Myocyte (in vitro differentiated cells): ENCODE results near the gene SCAMP4. TPM values are rescaled to one million over a fixed set of nuclear protein-coding genes. Genes with fewer than 3 reads are reported as not detected.

Experiments used
- DNase-seq: peaks from one replicate; pipeline ENCODE4 v3.0.0-alpha.2; 2012; ENCODE audit warnings: low read depth
- total RNA-seq: library from RNA; depleted of rRNA; stranded (reverse); fragments of >200 nt; gene quantifications from 2 replicates; pipeline ENCODE4 v1.2.3, GENCODE V29; 2014

The SCAMP4 gene
- total RNA-seq, 1 donor from 2014 or later, result 73.0 TPM

- no peak for DNase-seq
Observed at GRCh38 chr19:1912760-1913505, 7.7 kb downstream of the SCAMP4 start.

GRCh38 chr19:1913781-1914577 lies 8.8 kb downstream of the SCAMP4 start:
- no peak for DNase-seq

- no peak for DNase-seq
Observed at GRCh38 chr19:1914826-1915341, 9.7 kb downstream of the SCAMP4 start.

- DNase-seq, result no peak
Observed at GRCh38 chr19:1917146-1917545, 11.9 kb downstream of the SCAMP4 start.

- DNase-seq, result no peak
Observed at GRCh38 chr19:1917926-1918325, 12.7 kb downstream of the SCAMP4 start.

- DNase-seq, result no peak
Observed at GRCh38 chr19:1918975-1919374, 13.8 kb downstream of the SCAMP4 start.

GRCh38 chr19:1920644-1921043 lies 15.4 kb downstream of the SCAMP4 start:
- DNase-seq, result no peak

- no peak for DNase-seq
Observed at GRCh38 chr19:1921326-1921725, 16.1 kb downstream of the SCAMP4 start.

GRCh38 chr19:1921825-1922224 lies 16.6 kb downstream of the SCAMP4 start:
- DNase-seq, result no peak

GRCh38 chr19:1922803-1923202 lies 17.6 kb downstream of the SCAMP4 start:
- no peak for DNase-seq

- DNase-seq, result no peak
Observed at GRCh38 chr19:1923319-1923718, 18.1 kb downstream of the SCAMP4 start.

GRCh38 chr19:1924320-1924961 lies 19.2 kb downstream of the SCAMP4 start:
- DNase-seq, result no peak

GRCh38 chr19:1925544-1925943 lies 20.3 kb downstream of the SCAMP4 start:
- DNase-seq, result no peak

- DNase-seq, result peak; percentile 74
Observed at GRCh38 chr19:1929021-1929742, 24.0 kb downstream of the SCAMP4 start.

GRCh38 chr19:1931445-1931844 lies 26.2 kb downstream of the SCAMP4 start:
- no peak for DNase-seq

- DNase-seq, result no peak
Observed at GRCh38 chr19:1932395-1932794, 27.2 kb downstream of the SCAMP4 start.

GRCh38 chr19:1933244-1933643 lies 28.0 kb downstream of the SCAMP4 start:
- no peak for DNase-seq

GRCh38 chr19:1933942-1934341 lies 28.7 kb downstream of the SCAMP4 start:
- DNase-seq, result no peak

GRCh38 chr19:1935484-1936208 lies 30.4 kb downstream of the SCAMP4 start:
- DNase-seq, result peak; percentile 55

- no peak for DNase-seq
Observed at GRCh38 chr19:1936430-1936829, 31.2 kb downstream of the SCAMP4 start.
